HCT116 (cell line): ENCODE measurements around the gene FRMD8. TPM values are rescaled to one million over a fixed set of nuclear protein-coding genes. Genes with fewer than 3 reads are reported as not detected.
A peak's percentile ranks its signal among the peaks of the same experiment; 100 is the strongest.

Source experiments
- ATAC-seq: fragments of 200-7000 bp; cut with Tn5 transposase; 2 replicates; pipeline ENCODE4 v1.9.1; 2020; ENCODE audit warnings: mild to moderate bottlenecking, moderate library complexity
- BruUV-seq: library from RNA; stranded (reverse); fragments of 400-500 nt; replicated peaks from 2 replicates; lab custom pipeline; 2021; lab: Mats Ljungman, UMichigan
- CTCF ChIA-PET: fragments of 300-600 bp; sonication (Branson Sonifier 250); formaldehyde crosslinking; loops from one replicate; lab custom pipeline; 2021; ENCODE audit warnings: antibody characterized with exemption; lab: Charles Lee
- POLR2A ChIA-PET: fragments of 300-600, 350-600 bp; sonication (Branson Sonifier 250); formaldehyde crosslinking; loops from one replicate; lab custom pipeline; 2021; ENCODE audit warnings: antibody characterized with exemption; lab: Charles Lee
- RAD21 ChIA-PET, 2 experiments: fragments of 300-600 bp; sonication (Branson Sonifier 250); formaldehyde crosslinking; loops; one replicate each; lab custom pipeline; 2023; ENCODE audit warnings: low total read pairs in 2 of 2; ENCODE audit not compliant: uncharacterized antibody in 2 of 2, unreplicated experiment in 2 of 2, low non-redundant PET in 1 of 2; lab: Charles Lee
- DNase-seq: peaks from one replicate; pipeline ENCODE4 v3.0.0-alpha.2; 2010; ENCODE audit warnings: low read depth, low spot score
- H2AFZ ChIP-seq: fragments of 200-600 bp; shearing (Covaris generic), sonication (generic); 2 replicates; pipeline ENCODE4 v1.6.1; 2017; ENCODE audit warnings: low read depth, mixed run types, mixed read lengths, antibody characterized with exemption, low read length; ENCODE audit not compliant: poor library complexity, severe bottlenecking
- H3K27ac ChIP-seq: 2 replicates; pipeline ENCODE4 v1.5.1; 2012; ENCODE audit warnings: low read depth, low read length
- H3K27me3 ChIP-seq: fragments of 200-600 bp; sonication (generic); 2 replicates; pipeline ENCODE4 v1.6.1; 2016; ENCODE audit warnings: mixed run types, low read length, mixed read lengths; ENCODE audit not compliant: insufficient read depth
- H3K36me3 ChIP-seq, 2 experiments: fragments of 200-500 bp in 1 of 2; fragments of 200-600 bp in 1 of 2; sonication (Bioruptor generic) in 1 of 2; sonication (generic) in 1 of 2; 2 replicates each; pipeline versions ENCODE4 v1.5.1 to v1.6.1; 2014 to 2016; ENCODE audit warnings: low read length in 2 of 2, inconsistent platforms in 1 of 2, mixed read lengths in 1 of 2, mixed run types in 1 of 2; ENCODE audit not compliant: insufficient read depth in 2 of 2, control insufficient read depth in 1 of 2
- H3K4me1 ChIP-seq, 2 experiments: fragments of 200-600 bp in 1 of 2; sonication (generic) in 1 of 2; 2 replicates each; pipeline versions ENCODE4 v1.5.1 to v1.6.1; 2012 to 2017; ENCODE audit warnings: low read length in 2 of 2, inconsistent platforms in 1 of 2, mild to moderate bottlenecking in 1 of 2, mixed read lengths in 1 of 2, mixed run types in 1 of 2, moderate library complexity in 1 of 2; ENCODE audit not compliant: insufficient read depth in 2 of 2, control insufficient read depth in 1 of 2
- H3K4me2 ChIP-seq: fragments of 200-600 bp; sonication (generic); 2 replicates; pipeline ENCODE4 v1.6.1; 2017; ENCODE audit warnings: mixed run types, low read length, mixed read lengths
- H3K4me3 ChIP-seq, 2 experiments: fragments of 200-600 bp in 1 of 2; sonication (generic) in 1 of 2; replicated peaks in 1 of 2; 2 replicates each; pipeline ENCODE4 v1.5.1; 2011 to 2016; ENCODE audit warnings: low read length in 2 of 2, control low read depth in 1 of 2, low read depth in 1 of 2, mild to moderate bottlenecking in 1 of 2, mixed read lengths in 1 of 2, mixed run types in 1 of 2
- H3K79me2 ChIP-seq: fragments of 200-600 bp; sonication (generic); 2 replicates; pipeline ENCODE4 v1.6.1; 2017; ENCODE audit warnings: mild to moderate bottlenecking, mixed run types, low read length, moderate library complexity, mixed read lengths; ENCODE audit not compliant: insufficient read depth
- H3K9ac ChIP-seq: fragments of 200-600 bp; sonication (generic); 2 replicates; pipeline ENCODE4 v1.6.1; 2016; ENCODE audit warnings: low read length, mixed read lengths
- H3K9me2 ChIP-seq: fragments of 200-600 bp; sonication (generic), shearing (Covaris generic); 2 replicates; pipeline ENCODE4 v1.6.1; 2017; ENCODE audit warnings: mixed run types, mild to moderate bottlenecking, moderate library complexity; ENCODE audit not compliant: insufficient read depth
- H3K9me3 ChIP-seq, 2 experiments: fragments of 200-500 bp in 1 of 2; fragments of 200-600 bp in 1 of 2; sonication (Bioruptor generic) in 1 of 2; sonication (generic) in 1 of 2; 2 replicates each; pipeline ENCODE4 v1.6.1; 2014 to 2017; ENCODE audit warnings: low read length in 2 of 2, mixed read lengths in 2 of 2, inconsistent platforms in 1 of 2, low read depth in 1 of 2, mild to moderate bottlenecking in 1 of 2, mixed run types in 1 of 2, moderate library complexity in 1 of 2; ENCODE audit not compliant: control insufficient read depth in 1 of 2, insufficient read depth in 1 of 2
- H4K20me1 ChIP-seq: fragments of 200-600 bp; sonication (generic), shearing (Covaris generic); 2 replicates; pipeline ENCODE4 v1.6.1; 2017; ENCODE audit warnings: mixed run types, mild to moderate bottlenecking, moderate library complexity; ENCODE audit not compliant: insufficient read depth
- ATF3 ChIP-seq: IDR thresholded peaks from 2 replicates; pipeline ENCODE4 v1.6.1; 2012
- CBX3 ChIP-seq: IDR thresholded peaks from 2 replicates; pipeline ENCODE4 v1.6.1; 2012; ENCODE audit warnings: low read depth
- CEBPB ChIP-seq: IDR thresholded peaks from 2 replicates; pipeline ENCODE4 v1.6.1; 2012; ENCODE audit warnings: low read depth
- EGR1 ChIP-seq: IDR thresholded peaks from 2 replicates; pipeline ENCODE4 v1.6.1; 2012; ENCODE audit warnings: low read depth
- ELF1 ChIP-seq: IDR thresholded peaks from 2 replicates; pipeline ENCODE4 v1.6.1; 2012; ENCODE audit warnings: low read depth, borderline replicate concordance
- EZH2 ChIP-seq: fragments of 200-600 bp; sonication (generic); IDR thresholded peaks from 2 replicates; pipeline ENCODE4 v1.6.1; 2017; ENCODE audit warnings: antibody characterized with exemption, mixed run types
- FOSL1 ChIP-seq: IDR thresholded peaks from 2 replicates; pipeline ENCODE4 v1.6.1; 2012; ENCODE audit warnings: low read depth
- JUND ChIP-seq: IDR thresholded peaks from 2 replicates; pipeline ENCODE4 v1.6.1; 2012
- POLR2A ChIP-seq: IDR thresholded peaks from 2 replicates; pipeline ENCODE4 v1.7.0; 2011; ENCODE audit warnings: borderline replicate concordance; ENCODE audit not compliant: insufficient read depth, insufficient read length; ENCODE audit errors: extremely low read depth
- POLR2AphosphoS5 ChIP-seq: IDR thresholded peaks from 2 replicates; pipeline ENCODE4 v1.6.1; 2011; ENCODE audit warnings: mild to moderate bottlenecking, low read depth, low read length, moderate library complexity
- RAD21 ChIP-seq: IDR thresholded peaks from 2 replicates; pipeline ENCODE4 v1.6.1; 2012; ENCODE audit warnings: low read depth, mild to moderate bottlenecking
- SIN3A ChIP-seq: IDR thresholded peaks from 2 replicates; pipeline ENCODE4 v1.6.1; 2012; ENCODE audit warnings: low read depth
- SP1 ChIP-seq: IDR thresholded peaks from 2 replicates; pipeline ENCODE4 v1.6.1; 2012; ENCODE audit warnings: low read depth
- SRF ChIP-seq: IDR thresholded peaks from 2 replicates; pipeline ENCODE4 v1.6.1; 2012; ENCODE audit warnings: low read depth
- TCF7L2 ChIP-seq: IDR thresholded peaks from 2 replicates; pipeline ENCODE4 v1.7.0; 2011; ENCODE audit warnings: borderline replicate concordance, inconsistent platforms; ENCODE audit not compliant: insufficient read depth, insufficient read length; ENCODE audit errors: extremely low read depth
- YY1 ChIP-seq: IDR thresholded peaks from 2 replicates; pipeline ENCODE4 v1.6.1; 2011; ENCODE audit warnings: low read length, low read depth, moderate library complexity, mild to moderate bottlenecking; ENCODE audit not compliant: insufficient replicate concordance; ENCODE audit errors: extremely low read depth
- ZBTB33 ChIP-seq: IDR thresholded peaks from 2 replicates; pipeline ENCODE4 v1.6.1; 2011; ENCODE audit warnings: mild to moderate bottlenecking, low read length, moderate library complexity; ENCODE audit not compliant: insufficient replicate concordance; ENCODE audit errors: extremely low read depth
- ZFX ChIP-seq: fragments of 450-650 bp; IDR thresholded peaks from 2 replicates; pipeline ENCODE4 v1.6.1; 2017
- ZNF274 ChIP-seq: fragments of 200-500 bp; sonication (Bioruptor generic); IDR thresholded peaks from 2 replicates; pipeline ENCODE4 v1.6.1; 2014; ENCODE audit warnings: mild to moderate bottlenecking, low read depth, low read length, inconsistent platforms
- intact Hi-C: fragments of 100-400 bp; cut with micrococcal nuclease; formaldehyde crosslinking; loops from 2 replicates; pipeline ENCODE4 v1.10.0; 2022
- total RNA-seq: library from RNA; stranded (reverse); gene quantifications from one replicate; pipeline ENCODE4 v1.2.1, GENCODE V29; 2021; ENCODE audit not compliant: unreplicated experiment

Gene FRMD8
- total RNA-seq, 1 experiment from 2014 or later = 35.8 TPM

- ChIA-PET RAD21 (no interaction called here), POLR2A (no interaction called here), CTCF (interaction anchor here (0.6 to 1.1 kb wide), 2 partner anchors 24 kb away, joined by 3 read pairs; no protein-coding TSS in a partner anchor)
- H3K36me3 ChIP-seq = peaks cover 2 to 18% of the 10 kb centered on the region in 2 experiments
- H3K4me3 ChIP-seq = no peak overlapping the region
- peak overlapping the region; percentile 17; the same call in 1 of the 2 replicates for H3K27ac ChIP-seq
- no peak overlapping the region for H3K4me2 ChIP-seq
- no peak overlapping the region for H2AFZ ChIP-seq
- no peak for TF ChIP-seq FOSL1
- no peak for TF ChIP-seq ZFX
- no peak for TF ChIP-seq JUND
- TF ChIP-seq CEBPB = no peak
- no peak for TF ChIP-seq SRF
- TF ChIP-seq SP1 = no peak
- H3K9ac ChIP-seq = no peak overlapping the region
- DNase-seq (no peak), ATAC-seq (no peak)
- no peaks in the 10 kb centered on the region for H4K20me1 ChIP-seq
- H3K4me1 ChIP-seq = peaks cover 0 to 19% of the 10 kb centered on the region in 2 experiments; a peak in 2 of 4 replicates
- H3K9me3 ChIP-seq = no peaks in the 10 kb centered on the region
- H3K9me2 ChIP-seq = no peaks in the 10 kb centered on the region
- H3K79me2 ChIP-seq = peaks cover 21% of the 10 kb centered on the region; the same call in 1 of the 2 replicates
- no TSS peak for BruUV-seq
- no peaks in the 10 kb centered on the region for H3K27me3 ChIP-seq
- intact Hi-C loops = no loop called here
Observed at GRCh38 chr11:65392186-65392829, 5.9 kb downstream of the FRMD8 start.

GRCh38 chr11:65392899-65393298 is 6.5 kb downstream of the FRMD8 start:
- no peak for ATAC-seq
- RAD21 ChIA-PET = no interaction called here
- Histone ChIP-seq H3K27ac (no peak overlapping the region; the same call in 1 of the 2 replicates), H3K36me3 (peaks cover 2 to 18% of the 10 kb centered on the region in 2 experiments), H2AFZ (no peak overlapping the region), H3K4me2 (no peak overlapping the region), H3K9me2 (no peaks in the 10 kb centered on the region), H3K27me3 (no peaks in the 10 kb centered on the region), H3K9ac (no peak overlapping the region), H3K9me3 (no peaks in the 10 kb centered on the region), H3K4me1 (peaks cover 0 to 17% of the 10 kb centered on the region in 2 experiments; a peak in 2 of 4 replicates), H4K20me1 (no peaks in the 10 kb centered on the region), H3K79me2 (peaks cover 21% of the 10 kb centered on the region; the same call in 1 of the 2 replicates), H3K4me3 (no peak overlapping the region)
- DNase-seq = no peak
- intact Hi-C loops = no loop called here
- TF ChIP-seq ATF3 (no peak), POLR2AphosphoS5 (no peak), ZBTB33 (no peak), EGR1 (no peak), RAD21 (no peak), YY1 (no peak), CEBPB (no peak), POLR2A (no peak), EZH2 (no peak), TCF7L2 (no peak), ELF1 (no peak), FOSL1 (no peak), CBX3 (no peak), JUND (no peak), SIN3A (no peak), ZNF274 (no peak)
- CTCF ChIA-PET = interaction anchor here (0.6 kb wide), 1 partner anchor 23 kb away, joined by 3 read pairs; no protein-coding TSS in a partner anchor
- POLR2A ChIA-PET = no interaction called here
- BruUV-seq = no TSS peak
